ENCODE results near the gene PPIP5K1. TPM values are rescaled to one million over a fixed set of nuclear protein-coding genes. Genes with fewer than 3 reads are reported as not detected.
A peak's percentile ranks its signal among the peaks of the same experiment; 100 is the strongest.

PPIP5K1 gene
- total RNA-seq, 3 donors from 2014 or later = 11.4 to 75.4 (median 33.2) TPM

DNA sequence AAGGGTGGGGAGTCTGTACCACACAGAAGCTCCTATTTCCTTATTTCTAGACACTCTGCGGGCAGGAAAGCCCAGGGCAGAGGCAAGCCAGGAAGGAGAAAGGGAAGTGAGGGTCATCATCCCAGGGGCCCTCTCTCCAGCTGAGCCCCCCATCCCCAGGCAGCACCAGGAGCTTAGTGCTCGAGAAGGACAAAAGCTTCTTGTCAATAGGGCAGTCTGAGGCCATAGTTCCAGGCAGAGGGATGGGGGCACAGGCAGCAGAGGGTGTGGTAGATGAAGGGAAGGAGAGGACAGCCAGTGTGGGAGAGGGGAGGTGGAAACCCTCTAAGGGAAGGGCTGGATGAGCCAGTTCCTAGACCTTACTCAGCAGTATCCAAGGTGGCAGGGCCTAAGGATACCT is 69.9 kb downstream of the PPIP5K1 start:
- no peak for DNase-seq (ENCODE audit: low spot score in 2 of 2)

GRCh38 chr15:43519196-43519595 is 70.8 kb downstream of the PPIP5K1 start:
- peak overlapping the region in 1 of 3 donors; percentile 69 for H3K4me3 ChIP-seq
- H3K4me1 ChIP-seq = no peaks in the 10 kb centered on the region
- no peaks in the 10 kb centered on the region for H3K27me3 ChIP-seq
- TF ChIP-seq, protein P1, sequence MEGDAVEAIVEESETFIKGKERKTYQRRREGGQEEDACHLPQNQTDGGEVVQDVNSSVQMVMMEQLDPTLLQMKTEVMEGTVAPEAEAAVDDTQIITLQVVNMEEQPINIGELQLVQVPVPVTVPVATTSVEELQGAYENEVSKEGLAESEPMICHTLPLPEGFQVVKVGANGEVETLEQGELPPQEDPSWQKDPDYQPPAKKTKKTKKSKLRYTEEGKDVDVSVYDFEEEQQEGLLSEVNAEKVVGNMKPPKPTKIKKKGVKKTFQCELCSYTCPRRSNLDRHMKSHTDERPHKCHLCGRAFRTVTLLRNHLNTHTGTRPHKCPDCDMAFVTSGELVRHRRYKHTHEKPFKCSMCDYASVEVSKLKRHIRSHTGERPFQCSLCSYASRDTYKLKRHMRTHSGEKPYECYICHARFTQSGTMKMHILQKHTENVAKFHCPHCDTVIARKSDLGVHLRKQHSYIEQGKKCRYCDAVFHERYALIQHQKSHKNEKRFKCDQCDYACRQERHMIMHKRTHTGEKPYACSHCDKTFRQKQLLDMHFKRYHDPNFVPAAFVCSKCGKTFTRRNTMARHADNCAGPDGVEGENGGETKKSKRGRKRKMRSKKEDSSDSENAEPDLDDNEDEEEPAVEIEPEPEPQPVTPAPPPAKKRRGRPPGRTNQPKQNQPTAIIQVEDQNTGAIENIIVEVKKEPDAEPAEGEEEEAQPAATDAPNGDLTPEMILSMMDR (IDR thresholded peaks at IDR 0.05) = no peak
- TF ChIP-seq POLR2AphosphoS5 (IDR thresholded peaks at IDR 0.05) (no peak), POLR2A (IDR thresholded peaks at IDR 0.05) (no peak)
- no peak for DNase-seq (ENCODE audit: low spot score in 2 of 2)
- intact Hi-C loops (cut with DNase I; ENCODE audit: low total_unique reads) = no loop called here
- H3K27ac ChIP-seq = peak overlapping the region in 1 of 2 donors; percentile 90
- H3K9me3 ChIP-seq = no peaks in the 10 kb centered on the region
- no peaks in the 10 kb centered on the region for H3K36me3 ChIP-seq

More for the DNA sequence above, 69.9 kb downstream of the PPIP5K1 start:
- Histone ChIP-seq H3K36me3 (no peaks in the 10 kb centered on the region), H3K9me3 (no peaks in the 10 kb centered on the region), H3K4me3 (no peak overlapping the region), H3K27ac (no peak overlapping the region), H3K27me3 (no peaks in the 10 kb centered on the region), H3K4me1 (no peaks in the 10 kb centered on the region)
- intact Hi-C loops (cut with DNase I; ENCODE audit: low total_unique reads) = no loop called here
- TF ChIP-seq, protein P1 (IDR thresholded peaks at IDR 0.05) = no peak
- TF ChIP-seq POLR2AphosphoS5 (IDR thresholded peaks at IDR 0.05) (no peak), POLR2A (IDR thresholded peaks at IDR 0.05) (no peak)

GRCh38 chr15:43518197-43518761 is 71.7 kb downstream of the PPIP5K1 start:
- H3K4me1 ChIP-seq = no peaks in the 10 kb centered on the region
- H3K27me3 ChIP-seq = no peaks in the 10 kb centered on the region
- H3K9me3 ChIP-seq = no peaks in the 10 kb centered on the region
- DNase-seq (ENCODE audit: low spot score in 2 of 2) = no peak
- intact Hi-C loops (cut with DNase I; ENCODE audit: low total_unique reads) = no loop called here
- H3K4me3 ChIP-seq = peak overlapping the region; percentile 46 to 69 (median 49)
- TF ChIP-seq POLR2AphosphoS5 (IDR thresholded peaks at IDR 0.05) (no peak), POLR2A (IDR thresholded peaks at IDR 0.05) (no peak)
- TF ChIP-seq, protein P1 (IDR thresholded peaks at IDR 0.05) = no peak
- peak overlapping the region; percentile 50 to 90 for H3K27ac ChIP-seq
- no peaks in the 10 kb centered on the region for H3K36me3 ChIP-seq

- intact Hi-C loops (cut with DNase I; ENCODE audit: low total_unique reads) = no loop called here
- DNase-seq (ENCODE audit: low spot score in 2 of 2) = no peak
- Histone ChIP-seq H3K4me3 (peak within 1 kb of the TSS; percentile 46 to 69 (median 49)), H3K9me3 (no peaks in the 10 kb centered on the region), H3K36me3 (no peaks in the 10 kb centered on the region), H3K27me3 (no peaks in the 10 kb centered on the region), H3K4me1 (no peaks in the 10 kb centered on the region), H3K27ac (peak within 1 kb of the TSS; percentile 50 to 90)
- TF ChIP-seq, protein P1 (IDR thresholded peaks at IDR 0.05) = no peak
- TF ChIP-seq POLR2A (IDR thresholded peaks at IDR 0.05) = no peak
- no peak for TF ChIP-seq POLR2AphosphoS5 (IDR thresholded peaks at IDR 0.05)
Measured at GRCh38 chr15:43517354-43518196, 72.4 kb downstream of the PPIP5K1 start, which contains the start of gene MAP1A. MAP1A (plus strand) TSS chr15:43517608; CDS start chr15:43521474, 3,866 bp downstream.
